ENCODE results near the gene P2RY2. TPM values are rescaled to one million over a fixed set of nuclear protein-coding genes. Genes with fewer than 3 reads are reported as not detected.

P2RY2 gene
- polyA plus RNA-seq (2013, experiment 1 of 2; ENCODE audit: insufficient read length) = not detected
- not detected for polyA plus RNA-seq (2013, experiment 2 of 2; ENCODE audit: insufficient read length)

- DNase-seq = no peak
These were observed at the start of gene P2RY2 for GRCh38 chr11:73218106-73218829. Gene P2RY2, plus strand, starts transcription at chr11:73218281. Its CDS starts 15,879 bp downstream, at chr11:73234160.

DNA sequence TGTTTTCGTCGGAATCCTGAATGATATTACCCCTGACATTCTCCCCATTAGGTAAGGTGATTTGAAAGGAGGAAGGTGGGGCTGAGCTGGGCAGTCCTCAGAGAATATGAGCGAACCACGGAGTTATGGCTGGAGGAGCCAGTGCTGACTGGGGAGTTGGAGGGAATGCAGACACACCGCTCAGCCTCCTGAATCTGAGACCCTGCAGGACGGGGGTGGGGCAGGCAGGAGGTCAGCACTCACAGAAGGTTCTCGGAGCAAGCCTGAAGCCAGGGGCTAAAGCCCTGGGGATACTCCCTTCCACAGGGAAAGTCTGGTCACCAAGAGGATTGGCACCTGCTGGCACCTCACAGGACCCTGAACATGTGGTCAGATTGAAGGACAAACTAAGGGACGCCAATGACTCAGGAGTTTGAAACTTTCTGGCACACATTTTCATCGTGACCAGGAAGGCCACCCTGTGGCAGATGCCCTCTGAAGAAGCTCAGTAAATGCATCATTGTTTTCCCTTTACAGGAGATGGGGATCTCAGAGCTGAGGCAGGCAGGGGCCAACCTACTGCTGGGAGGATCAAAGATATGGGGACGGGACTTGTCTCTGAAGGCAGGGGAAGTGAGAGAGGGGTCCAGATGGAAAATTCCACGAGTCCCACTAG is 49.0 kb upstream of the P2RY2 start:
- no peak for DNase-seq

DNA sequence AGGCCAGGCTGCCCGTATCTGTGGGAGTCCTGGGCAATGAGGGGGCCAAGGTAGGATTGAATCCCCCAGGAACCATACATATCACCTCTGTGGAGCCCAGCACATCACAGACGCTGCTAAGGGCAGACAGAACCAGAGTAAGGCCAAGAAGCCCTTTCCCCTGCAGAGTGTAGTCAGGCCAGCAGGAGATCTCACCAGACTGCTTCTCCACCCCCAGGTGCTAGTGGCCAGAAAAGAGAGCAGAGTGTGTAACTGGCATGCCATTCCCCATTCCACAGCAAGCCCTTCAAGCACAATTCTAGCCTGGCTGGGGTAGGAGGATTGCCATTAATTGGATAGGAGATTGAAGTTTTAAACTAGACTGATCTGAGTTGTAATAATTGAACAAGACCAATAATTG is 47.9 kb upstream of the P2RY2 start:
- DNase-seq = no peak

- DNase-seq = no peak
These were observed 46.5 kb upstream of the P2RY2 start for GRCh38 chr11:73171436-73172161.

GRCh38 chr11:73172992-73173656 is 45.0 kb upstream of the P2RY2 start:
- DNase-seq = no peak

DNA sequence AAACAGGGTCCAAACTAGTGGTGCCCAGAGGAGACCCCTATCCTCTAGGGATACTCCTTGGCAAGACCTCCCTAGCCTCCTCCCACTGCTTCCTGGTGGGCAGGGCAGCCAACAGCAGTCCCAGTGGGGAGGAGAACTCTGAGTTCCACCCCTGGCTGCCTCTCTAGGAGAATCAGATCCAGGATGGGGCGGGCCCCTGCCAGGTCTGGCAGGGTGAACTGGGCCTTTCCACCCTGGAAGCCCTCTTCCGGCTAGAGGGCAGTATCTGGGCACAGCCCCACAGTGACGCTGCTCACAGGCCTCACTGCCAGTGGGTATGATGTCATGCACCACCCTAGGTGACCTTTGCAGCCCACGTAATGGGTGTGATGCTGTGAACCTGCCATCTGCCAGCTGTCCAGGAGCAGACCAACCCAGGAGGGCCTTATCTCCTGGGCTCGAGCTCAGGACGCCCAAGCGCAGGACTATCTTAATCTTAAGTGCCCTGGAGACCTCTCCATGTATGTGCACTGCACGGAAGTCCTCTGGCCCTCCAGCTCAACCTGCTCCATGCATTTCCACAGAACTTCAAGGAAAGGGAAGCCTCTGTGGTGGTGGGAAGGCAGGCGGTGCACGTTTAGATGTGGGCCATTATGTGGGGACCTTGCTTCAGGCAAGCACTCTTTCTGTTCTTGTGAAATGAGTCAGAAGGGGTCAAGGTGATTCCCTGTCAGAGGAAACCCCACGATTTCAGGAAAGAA is 44.2 kb upstream of the P2RY2 start:
- no peak for DNase-seq

DNA sequence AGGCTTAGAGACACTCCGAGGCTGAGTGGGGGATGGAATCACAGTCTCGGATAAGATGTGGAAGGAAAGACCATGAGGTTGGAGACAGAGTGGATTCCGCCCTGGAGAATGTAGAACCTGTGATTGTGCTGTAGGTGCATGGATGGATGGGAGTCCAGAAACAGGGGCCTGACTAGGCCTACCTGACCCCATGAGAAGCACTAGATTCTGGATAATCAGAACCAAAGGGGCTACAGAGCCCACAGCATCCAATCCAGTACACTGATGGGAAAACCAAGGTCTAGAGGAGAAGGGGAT is 43.6 kb upstream of the P2RY2 start:
- no peak for DNase-seq

DNA sequence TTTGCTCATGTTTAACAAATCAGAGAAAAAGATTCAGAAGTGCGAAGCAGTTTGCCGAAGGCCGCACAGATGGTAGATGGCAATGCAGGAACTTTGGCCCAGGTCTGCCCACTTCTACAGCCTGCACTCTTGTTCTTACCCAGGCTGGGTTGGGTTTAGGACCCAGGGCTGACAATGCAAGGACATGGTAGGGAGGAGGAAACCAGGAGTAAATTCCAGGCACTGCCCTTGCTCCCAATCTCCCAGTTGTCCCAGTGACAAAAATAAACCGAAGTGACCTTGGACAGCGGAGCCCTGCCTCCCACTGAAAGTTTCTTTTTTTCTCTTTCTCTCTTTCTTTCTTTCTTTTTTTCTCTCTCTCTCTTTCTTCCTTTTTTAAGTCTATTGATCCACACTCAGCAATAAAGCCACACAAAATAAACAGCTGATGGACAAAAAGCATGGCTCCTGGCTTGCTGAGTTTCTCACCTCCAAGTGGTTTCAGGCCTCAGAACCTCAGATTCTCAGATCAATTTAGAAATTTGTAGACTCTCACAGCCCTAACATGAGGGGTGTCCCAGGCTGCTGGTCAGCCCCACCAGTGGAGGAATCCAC is 42.4 kb upstream of the P2RY2 start:
- no peak for DNase-seq

GRCh38 chr11:73176145-73176873 is 41.8 kb upstream of the P2RY2 start:
- no peak for DNase-seq

- no peak for DNase-seq
These were observed 41.3 kb upstream of the P2RY2 start for GRCh38 chr11:73176874-73177155.

DNA sequence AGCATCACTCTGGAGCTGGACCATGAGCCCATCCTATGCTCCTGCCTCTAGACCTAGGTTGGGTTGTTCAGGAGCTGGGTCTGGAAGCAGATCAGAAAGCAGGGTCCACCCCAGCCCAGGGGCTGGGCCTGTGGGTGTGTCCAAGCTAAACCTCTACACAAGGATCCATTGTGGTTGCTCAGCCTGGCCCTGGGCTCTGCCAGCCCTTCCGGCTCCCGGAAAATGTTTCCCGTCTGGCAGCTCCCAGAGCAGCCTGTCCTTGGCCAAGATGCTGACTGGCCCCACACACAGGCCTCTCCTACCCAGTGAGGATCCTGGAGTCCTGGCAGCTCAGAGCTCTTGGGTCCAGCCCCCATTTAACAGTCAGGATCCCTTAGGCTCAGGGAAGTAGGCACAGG is 40.7 kb upstream of the P2RY2 start:
- no peak for DNase-seq

DNA sequence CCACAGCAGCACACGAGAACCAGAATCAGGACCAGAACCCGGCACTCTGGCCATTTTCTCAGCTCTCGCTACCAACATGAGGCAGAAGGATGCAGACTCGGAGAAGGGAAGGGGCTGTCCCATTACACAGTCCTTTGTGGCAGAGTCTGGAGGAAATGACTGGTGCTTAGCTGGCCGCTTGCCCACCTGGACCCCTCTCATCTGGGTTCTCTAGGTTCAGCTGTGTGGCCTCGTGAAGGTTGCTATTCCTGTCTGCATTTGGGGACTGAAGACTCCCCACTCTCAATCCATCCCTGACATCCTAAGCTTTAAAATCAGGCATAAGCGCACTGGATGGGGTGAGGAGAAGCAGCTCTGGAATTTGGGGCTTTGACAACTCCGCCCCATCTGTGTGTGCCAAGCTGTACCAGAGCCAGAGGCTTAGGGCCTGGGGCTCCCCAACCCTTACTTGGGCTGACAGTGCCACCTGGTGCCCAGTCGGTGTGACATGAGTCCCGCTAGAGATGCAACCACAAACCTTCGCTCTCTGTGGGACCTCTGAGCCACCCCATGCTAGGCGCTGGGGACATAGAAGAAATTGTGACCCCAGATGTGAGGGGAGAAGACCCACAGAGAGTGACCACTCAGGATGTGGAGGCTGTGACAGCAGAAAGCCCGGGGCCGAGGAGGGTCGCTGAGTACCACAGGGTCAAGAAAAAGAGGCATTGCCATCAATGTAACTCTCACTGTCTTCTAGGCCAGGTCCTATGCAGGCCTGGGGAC is 40.1 kb upstream of the P2RY2 start:
- DNase-seq = peak; percentile 82

- DNase-seq = no peak
These were observed 39.4 kb upstream of the P2RY2 start for GRCh38 chr11:73178681-73179080.

- no peak for DNase-seq
These were observed 35.2 kb upstream of the P2RY2 start for GRCh38 chr11:73182824-73183321.

GRCh38 chr11:73184953-73185671 is 33.0 kb upstream of the P2RY2 start:
- DNase-seq = peak; percentile 42

- peak; percentile 37 for DNase-seq
These were observed 32.3 kb upstream of the P2RY2 start for GRCh38 chr11:73185680-73186293.

GRCh38 chr11:73186294-73186850 is 31.7 kb upstream of the P2RY2 start:
- DNase-seq = no peak

- no peak for DNase-seq
These were observed 31.2 kb upstream of the P2RY2 start for GRCh38 chr11:73186886-73187285.

DNA sequence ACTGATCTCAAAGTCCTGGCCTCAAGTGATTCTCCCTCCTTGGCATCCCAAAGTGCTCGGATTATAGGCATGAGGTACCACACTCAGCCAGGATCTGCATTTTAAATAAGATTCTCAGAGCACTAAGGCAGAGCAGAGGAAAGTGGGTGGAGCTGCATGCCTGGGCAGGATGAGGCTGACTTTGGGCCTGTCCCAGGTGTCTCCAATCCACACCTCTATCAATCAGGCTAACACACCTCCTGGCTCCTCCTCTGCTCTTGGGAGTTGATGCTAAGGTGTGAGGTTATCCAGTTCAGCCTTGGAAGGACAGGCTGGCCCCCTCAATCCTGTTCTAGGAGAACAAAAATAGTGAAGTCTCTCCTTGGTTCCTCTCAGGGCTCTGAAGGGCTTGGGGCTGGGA is 30.2 kb upstream of the P2RY2 start:
- DNase-seq = no peak

Measured in fibroblast of skin of abdomen (primary cell).